Ecto neural progenitor cell (in vitro differentiated cells): ENCODE results near the gene ZNF618.

ENCODE experiments used
- DNase-seq: peaks from one replicate; pipeline ENCODE4 v3.0.0-alpha.2; 2018; ENCODE audit warnings: low spot score

The ZNF618 gene

DNA sequence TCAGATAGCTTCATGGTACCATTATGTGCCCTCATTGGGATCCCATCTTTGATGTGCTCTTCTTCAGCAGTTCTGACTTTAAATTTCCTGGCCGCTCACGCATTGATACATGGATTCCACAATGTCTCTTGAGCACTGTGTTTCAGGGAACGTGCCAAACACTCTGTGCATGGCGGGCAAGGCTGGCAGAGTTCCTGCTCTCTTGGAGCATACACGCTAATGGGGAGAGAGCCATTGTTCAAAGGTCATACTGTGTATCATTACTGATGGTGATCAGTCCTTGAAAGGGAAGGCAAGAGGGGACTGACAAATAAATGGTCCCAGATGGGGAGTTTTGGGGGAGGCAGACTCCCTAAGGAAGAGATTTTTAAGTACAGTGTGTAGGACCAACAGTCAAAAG lies 149.7 kb downstream of the ZNF618 start:
- DNase-seq = no peak

DNA sequence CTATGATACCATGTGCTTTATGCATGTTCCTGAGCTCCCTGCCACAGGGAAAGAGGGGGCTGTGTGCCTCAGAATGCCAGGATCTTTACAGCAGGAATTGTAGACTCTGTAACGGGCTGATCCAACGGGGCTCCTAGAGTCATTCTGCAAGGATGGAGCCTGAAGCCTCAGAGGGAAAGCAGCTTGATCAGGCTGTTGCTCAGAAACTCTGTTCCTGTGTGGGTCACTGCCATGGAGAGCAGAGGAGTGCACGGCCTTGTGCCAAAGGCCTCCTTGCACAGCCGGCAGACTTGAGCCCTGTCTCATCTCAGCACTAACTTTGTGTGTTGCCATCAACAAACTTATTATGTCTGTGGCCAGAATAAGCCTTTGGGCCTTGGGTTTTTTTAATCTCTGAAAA lies 150.2 kb downstream of the ZNF618 start:
- no peak for DNase-seq

- peak; percentile 36 for DNase-seq
Measured at GRCh38 chr9:114027159-114027862, 151.2 kb downstream of the ZNF618 start.

GRCh38 chr9:114027863-114028465 lies 151.9 kb downstream of the ZNF618 start:
- DNase-seq = no peak

GRCh38 chr9:114028646-114029045 lies 152.5 kb downstream of the ZNF618 start:
- DNase-seq = peak; percentile 41

DNA sequence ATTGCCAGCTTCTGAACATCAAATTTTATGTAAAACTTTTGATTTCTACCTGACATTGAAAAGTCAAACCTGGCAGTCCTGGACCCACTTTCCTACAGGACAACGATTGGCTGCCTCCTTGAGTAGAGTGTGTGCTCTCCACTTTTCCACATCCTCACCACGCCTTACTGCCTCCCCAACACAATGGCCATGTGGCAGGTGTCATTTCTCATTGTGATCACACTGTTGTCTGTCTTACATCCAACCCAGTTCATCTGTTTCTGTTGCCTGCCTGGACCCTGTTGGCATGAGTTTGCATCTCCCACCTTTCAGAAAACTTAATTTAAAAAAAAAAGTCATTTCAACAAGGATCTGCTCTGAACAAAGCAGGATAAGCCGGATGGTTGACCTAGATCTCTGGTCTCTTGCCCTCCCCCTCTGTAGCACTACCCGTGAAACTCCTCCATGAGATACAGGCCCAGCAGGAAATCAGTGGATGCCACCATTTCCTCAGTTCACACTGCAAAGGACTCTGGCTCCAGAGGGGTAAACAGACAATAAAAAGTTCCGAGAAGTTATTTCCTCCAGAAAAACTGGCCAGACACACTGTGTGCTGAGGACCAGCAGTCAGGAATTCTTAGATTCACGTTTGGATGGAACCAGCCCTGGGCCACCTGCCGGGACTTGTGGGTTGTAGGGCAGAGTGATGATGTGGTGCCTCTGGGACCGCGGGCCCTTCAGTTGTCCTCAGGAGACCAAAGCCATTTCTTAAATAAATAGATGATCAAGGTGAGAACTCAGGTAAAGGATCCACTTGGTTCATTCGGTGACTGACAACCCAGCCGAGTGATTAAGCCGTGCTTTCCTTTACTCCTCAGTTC lies 153.4 kb downstream of the ZNF618 start:
- DNase-seq = no peak

- no peak for DNase-seq
Measured at GRCh38 chr9:114030364-114030763, 154.3 kb downstream of the ZNF618 start.

- DNase-seq = no peak
Measured at GRCh38 chr9:114031037-114031630, 155.0 kb downstream of the ZNF618 start.

- DNase-seq = peak; percentile 39
Measured at GRCh38 chr9:114031948-114032840, 156.1 kb downstream of the ZNF618 start.

DNA sequence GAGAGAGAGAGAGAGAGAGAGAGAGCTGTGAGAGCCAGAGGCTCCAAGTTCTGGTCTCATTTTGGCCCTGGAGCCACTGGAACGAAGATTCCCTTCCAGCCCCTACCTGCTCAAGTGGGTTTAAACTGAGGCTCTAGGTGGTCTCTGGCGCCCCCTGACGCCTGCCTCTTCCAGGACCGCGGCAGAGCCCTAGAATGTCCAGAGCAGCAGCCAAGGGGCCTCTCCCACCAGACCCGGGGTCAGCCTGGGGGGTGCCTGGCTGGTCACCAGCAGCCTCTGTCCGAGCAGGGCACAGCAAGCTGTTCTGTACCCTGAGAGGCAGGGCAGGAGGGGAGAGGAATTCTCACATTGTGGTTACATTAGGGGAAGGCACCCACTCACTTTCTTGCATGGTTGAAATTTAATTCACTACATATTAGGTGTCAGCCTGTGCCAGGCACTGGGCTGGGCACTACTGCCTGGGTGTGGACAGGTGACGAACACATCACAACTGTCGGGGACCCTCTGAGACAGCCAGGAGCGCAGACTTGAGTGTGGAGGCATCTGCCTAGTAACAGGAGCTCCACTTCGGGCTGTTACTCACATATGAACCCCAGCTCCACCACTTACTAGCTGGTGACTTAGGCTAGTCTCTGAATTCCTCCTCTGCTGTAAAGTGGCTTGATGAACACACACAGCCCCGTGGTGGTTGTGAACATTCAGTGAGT lies 157.4 kb downstream of the ZNF618 start:
- DNase-seq = peak; percentile 72

GRCh38 chr9:114034196-114034595 lies 158.1 kb downstream of the ZNF618 start:
- DNase-seq = peak; percentile 35

GRCh38 chr9:114034661-114035062 lies 158.6 kb downstream of the ZNF618 start:
- peak; percentile 38 for DNase-seq

GRCh38 chr9:114035221-114035844 lies 159.2 kb downstream of the ZNF618 start:
- DNase-seq = peak; percentile 29

DNA sequence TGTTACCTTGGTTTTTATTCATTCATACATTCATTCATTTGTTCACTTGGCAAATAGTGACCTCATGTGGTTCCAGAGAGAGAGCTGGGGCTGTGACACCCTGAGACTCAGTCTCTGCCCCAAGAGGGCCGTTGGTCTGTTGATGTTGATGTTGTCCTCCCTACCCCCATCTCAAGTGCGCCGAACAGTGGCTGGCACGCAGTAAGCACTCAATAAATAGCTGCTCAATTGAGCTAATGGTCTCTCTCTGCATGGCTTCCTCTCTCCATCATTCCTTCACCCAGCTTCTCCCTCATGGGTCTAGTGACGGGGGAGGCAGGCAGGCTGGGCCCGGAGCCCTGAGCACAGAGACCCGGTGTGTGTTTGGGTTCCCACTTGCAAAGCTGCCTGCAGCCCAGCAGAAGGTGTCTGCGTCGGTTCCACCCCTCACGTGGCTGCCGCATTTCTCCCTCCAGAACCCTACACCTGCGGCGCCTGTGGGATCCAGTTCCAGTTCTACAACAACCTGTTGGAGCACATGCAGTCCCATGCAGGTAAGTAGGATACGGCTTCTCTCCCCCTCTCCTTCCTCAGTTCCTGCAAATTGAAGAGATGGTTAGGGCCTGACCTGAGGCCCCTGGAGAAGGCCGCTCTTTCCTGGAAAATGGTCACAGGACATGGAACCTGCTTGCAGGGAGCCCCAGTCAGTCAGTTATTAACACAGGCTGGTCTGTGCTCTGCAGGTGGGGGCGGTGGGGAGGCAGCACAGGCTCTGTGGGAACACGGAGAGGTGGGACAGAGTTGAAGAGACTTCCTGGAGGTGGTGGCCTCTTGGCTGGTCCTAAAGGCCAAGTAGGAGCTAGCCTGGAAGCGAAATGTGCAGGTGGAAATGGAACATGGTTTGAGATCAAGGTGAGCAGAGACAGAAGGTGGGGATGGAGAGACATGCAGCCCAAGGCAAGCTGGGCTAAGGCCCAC lies 160.0 kb downstream of the ZNF618 start:
- peak; percentile 36 for DNase-seq

DNA sequence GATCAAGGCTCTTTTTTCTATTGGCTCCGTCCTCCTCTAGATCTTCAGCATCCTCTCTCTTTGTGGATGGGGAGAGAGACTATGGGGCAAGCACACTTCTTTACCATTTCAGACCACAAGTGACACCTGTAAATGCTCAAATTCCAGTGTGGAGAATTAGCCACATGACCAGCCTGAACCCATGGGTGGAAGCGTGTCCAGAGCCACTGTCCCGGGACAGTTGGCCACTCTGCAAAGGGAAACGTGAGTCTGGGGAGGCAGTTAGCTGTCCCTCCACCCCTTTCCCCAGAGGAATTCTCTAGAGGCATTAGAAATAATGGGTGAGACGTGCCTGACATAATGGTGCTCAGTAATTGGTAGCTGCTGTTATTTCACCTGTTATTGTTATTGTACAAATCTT lies 161.1 kb downstream of the ZNF618 start:
- peak; percentile 35 for DNase-seq

DNA sequence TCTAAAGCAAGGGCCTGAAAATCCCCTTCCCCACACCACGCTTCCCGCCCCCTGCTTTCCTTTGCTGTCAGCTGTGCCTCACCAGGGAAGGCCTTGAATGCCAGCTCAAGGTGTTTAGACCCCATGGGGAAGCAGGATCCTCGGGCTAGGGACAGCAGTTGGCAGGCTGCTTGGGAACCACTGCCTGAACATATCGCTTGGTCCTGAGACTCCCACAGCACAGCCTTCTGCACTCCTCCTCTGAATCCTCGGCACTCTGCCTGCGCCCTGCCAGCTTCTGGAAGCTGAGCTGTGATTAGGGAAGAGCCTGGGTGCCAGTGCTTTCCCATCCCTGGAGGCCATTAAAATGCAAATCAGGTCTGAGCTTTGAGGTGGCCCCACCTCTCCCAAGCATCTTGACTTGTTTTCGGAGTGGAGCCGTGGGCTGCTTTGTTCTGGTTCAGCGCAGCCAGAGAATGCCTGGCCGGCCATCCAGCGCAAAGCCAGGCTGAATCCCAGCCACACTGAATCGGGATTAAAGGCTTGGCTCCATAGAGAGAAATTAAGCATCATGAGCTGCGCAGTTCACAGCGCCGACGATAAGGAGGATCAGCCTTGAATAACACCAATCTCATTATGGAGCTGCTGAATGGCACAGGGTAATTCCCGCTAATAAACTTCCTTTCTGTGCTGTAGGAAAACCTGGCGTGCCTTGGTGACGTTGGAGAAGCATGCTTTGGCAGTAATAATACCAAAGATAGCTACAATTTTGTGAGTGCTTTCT lies 162.0 kb downstream of the ZNF618 start:
- peak; percentile 91 for DNase-seq

DNA sequence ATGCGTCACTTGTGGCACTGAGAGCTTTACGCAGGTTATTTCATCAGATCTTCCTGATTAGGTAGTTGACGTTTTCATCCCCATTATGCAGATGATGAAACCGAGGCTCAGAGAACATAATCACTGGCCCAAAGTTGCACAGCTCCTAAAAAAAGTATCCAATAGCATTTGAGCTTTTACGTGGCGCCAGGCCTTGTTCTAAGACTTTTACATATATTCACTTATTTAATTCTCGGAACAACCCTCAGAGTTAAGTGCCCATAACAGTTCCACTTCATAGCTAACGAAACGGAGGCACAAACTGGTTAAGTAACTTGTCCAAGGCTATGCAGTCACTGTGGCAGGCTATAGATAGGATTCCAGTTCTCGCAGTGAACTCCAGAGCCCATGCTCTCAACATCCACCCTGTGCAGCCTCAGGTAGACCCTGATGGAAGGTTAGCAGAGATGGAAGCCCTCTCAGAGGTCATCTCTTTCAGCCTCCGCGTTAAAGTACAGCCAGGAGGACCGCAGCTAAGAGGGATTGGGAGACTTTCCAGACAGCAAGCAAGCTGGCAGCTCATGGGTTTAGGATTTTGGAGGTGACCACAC lies 162.7 kb downstream of the ZNF618 start:
- peak; percentile 32 for DNase-seq

DNA sequence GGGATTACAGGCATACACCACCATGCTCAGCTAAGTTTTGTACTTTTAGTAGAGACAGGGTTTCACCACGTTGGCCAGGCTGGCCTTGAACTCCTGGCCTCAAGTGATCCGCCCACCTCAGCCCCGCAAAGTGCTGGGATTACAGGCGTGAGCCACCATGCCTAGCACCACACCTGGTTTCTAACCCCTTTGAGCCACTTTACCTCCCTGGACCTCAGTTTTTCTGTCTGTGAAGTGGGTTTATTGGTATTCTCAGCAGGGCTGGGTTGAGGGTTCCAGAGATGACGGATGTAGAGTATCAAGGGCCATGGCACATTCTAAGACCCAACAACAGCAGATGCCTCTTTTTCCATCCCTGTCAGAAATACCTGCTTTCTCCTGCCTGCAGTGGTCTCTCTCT lies 163.4 kb downstream of the ZNF618 start:
- DNase-seq = no peak
